HG02870 (cell line): ENCODE results near the gene TSPAN3.
A peak's percentile ranks its signal among the peaks of the same experiment; 100 is the strongest.

ENCODE experiments used
- ATAC-seq: cut with Tn5 transposase; IDR thresholded peaks from one replicate; pipeline ENCODE4 v1.9.1; 2021; ENCODE audit warnings: mild to moderate bottlenecking, moderate library complexity; ENCODE audit not compliant: unreplicated experiment

Gene TSPAN3

DNA sequence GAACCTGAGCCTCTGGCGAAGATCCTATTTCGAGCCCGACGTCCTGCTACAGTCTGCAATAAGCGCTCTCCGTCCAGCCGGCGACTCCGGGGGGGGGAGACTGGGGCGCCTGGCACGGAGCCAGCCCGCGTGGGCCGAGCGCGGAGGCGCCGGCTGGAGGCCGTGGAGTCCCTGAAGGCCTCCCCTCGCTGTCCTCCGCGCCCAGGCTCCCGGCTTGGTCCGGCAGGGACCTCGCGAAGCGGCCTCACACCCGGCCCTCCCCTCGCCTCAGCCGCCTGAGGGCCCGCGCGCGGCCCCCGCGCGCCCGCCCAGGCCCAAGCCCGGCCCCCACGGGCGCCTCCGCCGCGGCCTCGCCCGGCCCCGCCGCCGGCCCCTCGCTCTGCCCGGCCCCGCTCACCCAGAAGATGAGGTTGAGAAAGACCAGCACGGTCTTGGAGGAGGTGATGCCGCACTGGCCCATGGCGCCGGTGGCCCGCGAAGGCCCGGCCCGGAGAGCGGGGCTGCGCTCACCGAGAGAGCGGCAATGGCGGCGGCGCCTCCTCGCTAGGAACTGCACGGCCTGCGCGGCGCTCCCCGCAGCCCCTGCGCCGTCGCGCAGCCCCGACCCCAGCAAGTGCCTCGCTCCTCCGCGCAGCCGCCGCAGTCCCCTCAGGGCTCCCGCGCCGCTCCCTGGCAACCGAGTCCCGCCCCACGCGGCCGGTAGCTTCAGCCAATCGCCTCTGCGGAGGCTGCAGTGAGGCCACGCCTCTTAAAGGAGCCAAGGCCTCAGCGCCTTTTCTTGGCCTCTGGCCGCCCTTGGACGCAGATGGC is at the start of gene TSPAN3:
TSS of gene TSPAN3 (minus strand) at position 615 of the 810 bp plus-strand sequence. CDS start at position 460, 155 bp downstream.
- peak; percentile 86 for ATAC-seq

DNA sequence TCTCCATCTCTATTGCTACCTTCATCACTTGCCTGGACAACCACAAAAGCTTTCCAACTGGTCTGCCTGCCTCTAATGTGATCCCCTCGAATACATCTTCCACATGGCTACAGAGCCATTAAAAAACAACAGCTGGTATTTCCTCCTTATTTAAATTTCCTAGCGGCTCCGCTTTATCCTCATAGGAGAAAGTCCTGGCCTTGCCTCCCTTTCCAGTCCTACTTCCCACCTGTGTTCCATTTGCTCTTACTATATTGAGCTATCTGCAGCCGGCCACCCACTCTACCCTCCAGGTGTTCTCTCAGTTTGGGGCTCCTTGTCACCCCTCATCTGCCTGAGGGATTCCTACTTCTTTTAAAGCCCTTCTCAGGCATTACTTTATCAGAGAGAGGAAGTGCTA is 49.7 kb upstream of the TSPAN3 start:
- ATAC-seq = no peak

DNA sequence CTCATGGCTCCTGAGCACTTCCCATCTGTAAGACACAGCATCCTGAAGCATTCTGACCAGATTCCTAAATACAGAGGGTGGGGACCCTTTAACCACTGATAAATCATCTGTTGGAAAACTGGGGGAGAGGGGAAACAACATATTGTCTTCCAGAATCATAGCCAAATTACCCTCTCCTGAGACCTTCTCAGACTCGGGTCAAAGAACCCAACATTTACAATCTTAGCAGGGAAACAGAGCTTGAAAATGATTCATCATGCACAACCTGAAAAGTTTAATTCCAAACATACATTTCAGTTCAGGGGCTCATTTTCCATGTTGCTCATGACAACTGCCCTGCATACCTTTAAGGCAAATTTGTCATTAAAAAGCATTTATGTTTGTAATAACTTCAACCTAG is 48.5 kb upstream of the TSPAN3 start:
- no peak for ATAC-seq

DNA sequence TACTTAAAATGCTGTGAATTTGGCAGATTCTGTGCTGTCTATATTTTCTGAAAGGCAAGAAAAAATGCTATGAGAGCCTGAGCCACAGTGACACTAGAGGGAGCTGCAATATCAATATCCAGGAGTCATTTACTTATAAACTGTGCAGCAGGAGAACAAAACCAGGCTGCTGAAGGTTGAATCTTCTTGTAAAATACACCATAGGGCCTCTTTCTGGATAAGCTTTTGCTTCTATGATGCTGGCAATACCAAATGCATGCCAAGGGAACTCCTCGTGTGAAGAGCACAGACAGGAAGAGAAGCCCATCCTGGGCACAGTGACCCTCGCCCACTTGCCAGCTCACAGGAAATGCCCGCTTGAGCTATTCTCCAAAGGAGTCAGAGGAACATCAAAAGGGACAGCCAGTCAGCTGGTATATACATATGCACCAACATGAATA is 48.0 kb upstream of the TSPAN3 start:
- no peak for ATAC-seq

DNA sequence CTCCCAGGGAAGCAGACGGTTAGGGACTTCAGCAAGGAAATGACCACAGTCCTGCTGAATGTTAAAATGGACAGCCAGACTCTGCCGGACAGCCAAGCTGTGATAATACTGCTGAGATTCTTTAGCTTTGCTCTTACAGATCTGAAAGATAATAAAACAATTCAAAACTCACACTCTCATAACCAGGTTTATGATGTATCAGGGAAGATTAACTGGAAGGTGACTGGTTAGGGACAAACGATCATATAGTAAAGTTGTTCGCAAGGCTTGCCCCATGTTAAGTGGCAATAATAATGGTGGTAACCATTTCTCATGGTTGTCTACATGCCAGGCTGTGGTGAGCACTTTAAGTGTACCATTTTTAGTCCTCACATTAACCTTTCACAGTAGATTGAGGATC is 44.3 kb upstream of the TSPAN3 start:
- no peak for ATAC-seq

DNA sequence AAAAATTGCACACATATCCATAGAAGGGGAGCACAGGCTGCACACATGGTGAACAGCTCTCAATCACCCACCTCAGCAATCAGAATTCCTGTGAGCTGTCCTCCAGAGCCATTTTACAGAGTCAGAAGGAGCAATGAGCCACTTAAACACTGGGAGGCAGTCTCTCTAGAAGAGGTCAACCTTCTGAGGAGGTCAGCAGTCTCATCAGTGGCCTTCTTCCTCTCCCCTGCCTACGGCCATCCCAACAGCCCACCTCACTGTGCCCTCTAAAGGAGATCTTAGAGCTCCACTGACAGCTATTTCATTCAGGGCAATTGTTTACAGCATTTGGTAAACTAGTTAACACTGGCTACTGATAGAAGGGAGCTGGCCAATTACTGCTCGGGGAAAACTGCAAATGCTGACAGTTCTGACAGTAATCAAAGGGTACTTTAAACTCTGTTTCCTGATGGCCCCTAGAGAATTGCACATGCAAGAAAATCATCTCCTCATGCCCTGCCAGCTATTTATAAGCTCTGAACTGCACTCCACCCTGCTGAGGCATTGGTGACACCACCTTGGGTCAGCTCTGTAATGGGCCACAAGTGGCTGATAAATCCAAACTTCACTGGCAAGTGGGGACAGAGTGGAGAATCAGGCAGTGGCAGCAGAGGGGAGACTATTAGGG is 42.1 kb upstream of the TSPAN3 start:
- no peak for ATAC-seq

DNA sequence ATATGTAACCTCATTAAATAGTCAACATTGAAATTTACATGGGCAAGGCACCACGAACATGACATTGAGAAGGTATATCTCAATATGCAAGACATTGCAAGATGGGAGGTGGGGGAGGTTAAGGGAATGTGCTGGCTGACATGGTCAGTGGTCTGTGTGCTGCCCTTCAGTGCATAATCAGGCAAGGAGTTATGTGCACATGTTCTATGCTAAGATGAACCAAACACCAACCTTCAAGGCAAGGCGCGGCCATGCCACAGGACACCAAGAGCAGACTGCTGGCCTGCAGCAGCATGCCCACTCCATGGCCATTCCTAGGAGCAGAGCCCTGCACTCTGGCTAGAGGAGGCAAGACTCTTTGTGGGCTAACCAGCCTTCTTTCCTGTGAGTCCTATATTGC is 40.9 kb upstream of the TSPAN3 start:
- ATAC-seq = no peak

DNA sequence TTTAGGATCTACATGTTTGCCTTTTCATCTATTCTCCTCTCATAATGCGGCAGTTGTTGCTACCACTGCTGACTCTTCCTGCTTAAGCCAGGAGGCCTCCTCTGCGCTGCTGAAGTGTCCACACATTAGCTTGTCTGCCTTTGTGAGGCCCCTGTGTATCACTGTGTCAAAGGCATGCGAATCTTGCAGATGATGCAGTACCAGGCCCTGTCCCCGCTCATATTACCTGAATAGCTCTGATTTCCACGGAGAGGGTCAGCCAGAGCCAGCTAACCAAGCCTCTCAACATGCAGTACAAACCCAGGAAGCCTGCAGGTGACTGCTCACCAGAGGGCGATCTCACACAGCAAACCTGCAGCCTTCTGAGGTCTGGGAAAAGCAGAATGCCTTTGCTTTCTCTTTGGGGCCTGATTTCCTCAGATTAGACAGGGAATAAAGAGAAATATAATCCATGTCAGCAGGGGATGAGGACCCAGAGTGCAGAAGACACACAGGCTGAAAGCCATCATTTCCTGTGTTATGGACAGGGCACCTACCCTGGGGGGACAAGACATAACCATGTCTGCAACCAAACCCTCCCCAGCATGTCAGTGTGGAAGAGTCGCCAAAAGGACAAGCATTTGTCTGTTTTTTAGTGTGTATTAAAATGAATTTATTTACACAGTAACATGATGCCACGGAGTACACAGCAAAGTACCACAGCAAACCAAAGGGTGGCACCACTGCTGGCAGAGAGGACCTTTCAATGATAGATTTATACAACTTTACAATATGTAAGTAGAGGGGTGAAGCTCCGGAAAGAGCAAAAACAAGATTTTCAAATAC is 36.8 kb upstream of the TSPAN3 start:
- ATAC-seq = no peak

DNA sequence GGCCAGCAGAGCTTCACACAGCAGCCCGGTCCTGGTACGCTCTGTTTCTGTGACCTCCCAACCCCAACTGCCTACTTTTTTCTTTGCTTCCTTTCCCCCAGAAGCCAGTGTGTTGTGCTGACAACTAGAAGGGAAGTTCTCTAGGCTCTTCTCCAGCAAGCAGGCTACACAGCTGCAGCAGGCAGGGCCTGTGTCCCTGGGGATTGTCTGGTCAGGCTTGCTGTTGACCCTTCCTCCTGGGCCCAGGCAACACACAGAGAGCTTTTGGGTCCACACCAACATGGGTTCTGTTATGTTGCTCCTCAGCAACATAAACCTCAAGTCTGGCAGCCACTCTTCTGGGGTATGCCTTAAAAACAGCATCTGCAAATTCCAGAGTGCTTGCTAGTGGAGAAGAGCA is 36.2 kb upstream of the TSPAN3 start:
- no peak for ATAC-seq

DNA sequence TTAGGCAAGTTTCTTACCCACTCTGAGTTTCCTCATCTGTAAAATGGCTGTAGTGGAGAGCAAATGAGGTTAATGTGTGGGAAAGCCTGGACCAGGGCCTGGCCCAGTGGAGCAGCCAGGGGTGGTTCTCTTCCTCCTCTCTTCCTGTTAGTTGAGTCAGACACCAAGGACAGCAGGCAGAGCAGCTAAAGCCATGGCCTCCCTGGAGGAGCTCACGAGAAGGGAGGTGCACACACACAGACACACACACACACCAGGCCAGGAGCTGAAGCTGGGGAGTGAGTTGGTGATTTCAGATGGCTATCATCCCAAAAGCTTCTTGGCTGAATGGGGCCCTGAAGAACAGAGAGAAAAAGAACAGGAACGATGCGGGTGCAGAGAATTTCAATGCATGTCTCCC is 33.2 kb upstream of the TSPAN3 start:
- no peak for ATAC-seq

DNA sequence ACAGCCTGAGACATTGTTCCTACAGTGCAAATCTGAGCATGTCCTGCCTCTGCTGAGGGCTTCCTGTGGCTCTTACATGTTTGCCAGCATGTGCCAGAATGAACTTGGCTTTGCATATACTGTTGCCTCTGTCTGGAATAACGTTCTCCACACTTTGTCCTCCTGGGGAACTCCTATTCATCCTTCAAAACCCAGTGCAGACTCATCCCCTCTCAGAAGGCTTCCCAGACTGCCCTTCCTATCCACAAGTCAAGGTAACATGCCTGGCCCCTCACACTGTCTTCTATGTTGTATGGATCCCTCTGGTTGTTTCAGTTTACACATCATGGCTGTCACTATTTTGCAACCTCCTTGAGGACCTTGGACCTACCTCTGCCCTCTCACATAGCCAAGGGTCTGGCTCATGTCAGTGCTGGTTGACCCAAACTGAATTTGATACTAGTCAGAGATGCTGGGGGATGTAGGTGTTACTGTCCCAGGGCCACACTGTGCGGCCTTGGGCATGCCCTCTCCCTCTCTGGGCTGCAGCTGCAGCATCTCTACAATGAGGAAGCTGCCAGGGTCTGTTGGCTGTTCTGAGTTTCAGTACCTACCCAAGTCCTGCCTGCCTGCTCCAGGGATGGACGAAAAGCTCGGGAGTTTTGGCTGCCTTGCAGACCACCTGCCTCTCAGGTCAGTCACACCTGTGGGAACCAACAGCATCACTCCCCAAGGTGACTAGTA is 29.0 kb upstream of the TSPAN3 start:
- ATAC-seq = no peak

DNA sequence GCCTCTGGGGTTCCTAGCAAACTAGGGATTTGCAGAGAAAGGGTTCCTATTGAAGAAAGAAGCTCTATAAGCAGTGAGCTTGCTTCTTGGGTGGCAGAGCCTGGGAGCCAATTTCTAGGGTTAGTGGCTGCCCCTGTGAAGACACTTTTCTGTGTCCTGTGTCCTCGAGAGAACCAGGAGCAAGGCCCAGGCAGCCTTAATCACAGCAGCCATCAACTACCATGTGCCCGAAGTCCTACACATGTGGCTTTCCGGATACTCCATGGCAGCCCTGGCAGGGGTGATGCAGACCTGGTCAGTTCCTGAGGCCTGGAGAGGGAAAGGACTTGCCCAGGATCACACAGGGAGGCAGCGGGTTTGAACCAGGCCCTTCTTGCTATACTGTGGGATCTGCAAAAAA is 27.7 kb upstream of the TSPAN3 start:
- no peak for ATAC-seq

DNA sequence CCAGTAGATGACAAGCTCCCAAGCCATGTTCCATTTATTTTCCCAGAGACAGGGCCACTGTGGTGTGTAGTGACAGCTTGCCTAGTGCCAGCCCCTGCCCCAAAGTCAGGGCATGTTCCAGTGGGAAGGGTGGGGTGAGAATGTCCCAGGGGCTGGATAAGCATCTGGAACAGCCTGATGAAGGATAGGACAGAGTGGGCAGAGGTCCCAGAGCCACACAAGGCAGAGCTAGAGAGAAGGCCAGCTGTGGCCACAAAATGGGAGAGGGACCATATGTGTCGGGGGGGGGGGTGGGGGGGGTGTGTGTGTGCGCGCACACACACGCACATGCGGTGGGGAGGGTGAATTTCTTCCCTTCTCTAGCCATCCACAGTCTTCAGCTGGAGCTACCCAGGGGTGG is 27.0 kb upstream of the TSPAN3 start:
- ATAC-seq = no peak

DNA sequence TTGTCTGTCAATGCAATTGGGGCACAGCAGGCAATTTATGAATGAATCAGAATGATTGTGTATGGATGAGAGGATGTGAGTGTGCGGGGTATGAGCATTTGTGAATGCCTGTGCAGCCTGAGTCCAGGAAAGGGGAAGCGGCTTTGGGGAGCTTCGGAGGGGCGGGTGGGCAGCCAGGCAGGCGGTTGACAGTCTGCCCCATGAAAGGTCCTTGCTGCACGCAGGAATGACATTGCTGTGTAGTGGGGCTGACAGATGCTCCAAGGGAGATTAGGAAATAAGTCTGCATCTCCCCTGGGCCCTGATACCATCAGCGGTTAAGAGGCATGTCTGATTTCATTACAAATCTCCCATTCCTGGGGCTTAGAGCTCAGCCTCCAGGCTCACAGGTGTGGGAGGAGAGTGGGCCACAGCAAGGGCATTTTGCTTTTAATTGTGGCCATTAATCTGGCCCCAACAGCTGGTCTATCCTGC is 26.4 kb upstream of the TSPAN3 start:
- ATAC-seq = no peak

DNA sequence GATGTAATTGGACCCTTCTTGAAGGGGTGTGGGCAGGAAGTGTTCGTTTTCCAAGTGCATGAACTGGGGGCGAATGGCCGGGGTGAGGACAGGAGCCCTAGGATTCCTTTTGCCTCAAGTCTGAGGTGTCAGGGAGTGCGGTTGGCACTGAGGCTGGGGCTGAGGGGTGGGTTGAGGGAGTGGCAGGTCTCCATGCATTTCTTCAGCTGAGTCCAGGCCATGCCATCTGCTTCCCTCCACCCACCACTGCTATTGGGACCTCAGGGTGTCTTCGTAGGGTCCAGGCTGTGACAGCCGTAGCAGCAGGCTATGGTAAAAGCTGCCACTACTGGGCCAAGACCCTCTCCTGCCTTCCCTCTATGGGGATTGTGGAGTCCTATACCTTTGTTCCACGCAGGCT is 25.6 kb upstream of the TSPAN3 start:
- no peak for ATAC-seq

DNA sequence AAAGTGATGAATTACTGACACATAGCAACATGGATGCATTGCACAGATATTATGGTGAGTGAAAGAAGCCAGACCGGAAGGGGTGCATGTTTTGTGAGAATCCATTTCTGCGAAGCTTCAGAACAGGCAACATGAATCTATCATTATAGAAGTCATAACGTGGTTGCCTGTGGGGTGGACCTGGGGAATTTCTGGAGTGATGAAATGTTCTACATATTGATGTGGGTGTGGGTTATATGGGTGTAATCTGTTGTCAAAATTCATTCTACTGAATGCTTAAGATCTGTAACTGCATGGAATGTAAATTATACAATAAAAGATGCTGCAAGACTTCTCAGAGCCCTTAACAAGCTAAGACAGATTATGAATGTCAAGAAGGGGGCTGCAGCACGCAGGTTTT is 25.2 kb upstream of the TSPAN3 start:
- ATAC-seq = no peak

DNA sequence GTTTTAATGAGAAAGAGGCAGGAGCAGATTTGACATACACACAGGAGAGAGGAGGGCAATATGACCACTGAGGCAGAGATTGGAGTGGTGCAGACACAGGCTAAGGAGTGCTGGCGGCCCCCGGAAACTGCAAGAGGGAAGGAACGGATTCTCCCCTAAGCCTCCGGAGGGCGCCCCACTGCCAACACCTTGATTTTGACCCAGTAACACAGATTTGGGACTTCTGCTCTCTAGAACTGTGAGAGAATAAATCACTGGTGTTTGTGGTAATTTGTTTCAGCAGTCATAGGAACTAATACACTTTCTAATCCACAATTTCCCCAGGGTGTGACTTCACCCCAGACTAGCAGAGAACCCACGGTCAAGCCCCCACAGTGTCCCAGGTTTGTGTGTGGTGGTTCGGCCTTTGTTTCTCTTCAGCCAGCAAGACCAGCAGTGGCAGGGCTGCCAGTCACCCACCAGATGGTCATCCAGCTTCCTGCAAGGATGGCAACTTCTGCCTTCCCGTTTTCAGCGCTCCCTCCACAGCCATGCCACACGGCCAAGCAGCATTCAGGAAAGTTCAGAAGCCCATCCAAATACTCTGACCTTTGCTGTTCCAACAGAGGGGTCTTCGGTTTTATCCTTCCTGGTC is 23.6 kb upstream of the TSPAN3 start:
- ATAC-seq = no peak

DNA sequence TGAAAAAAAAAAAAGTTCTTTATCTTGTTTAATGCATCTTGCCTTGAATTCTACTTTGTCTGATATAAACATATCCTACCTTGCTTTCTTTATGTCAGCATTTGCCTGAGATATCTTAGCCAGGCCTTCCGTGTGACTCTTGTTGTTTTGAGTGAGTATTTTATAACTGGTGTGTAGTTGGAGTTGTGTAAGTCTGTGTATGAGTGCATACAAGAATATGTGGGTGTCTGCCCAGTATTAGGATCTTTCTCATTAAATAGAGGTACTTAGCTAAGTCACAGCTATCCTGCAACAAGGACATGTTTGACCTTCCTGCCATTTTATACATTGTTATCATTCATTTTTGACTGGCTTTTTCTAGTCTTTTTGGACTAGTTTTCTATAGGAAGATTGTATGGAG is 22.5 kb upstream of the TSPAN3 start:
- ATAC-seq = no peak

DNA sequence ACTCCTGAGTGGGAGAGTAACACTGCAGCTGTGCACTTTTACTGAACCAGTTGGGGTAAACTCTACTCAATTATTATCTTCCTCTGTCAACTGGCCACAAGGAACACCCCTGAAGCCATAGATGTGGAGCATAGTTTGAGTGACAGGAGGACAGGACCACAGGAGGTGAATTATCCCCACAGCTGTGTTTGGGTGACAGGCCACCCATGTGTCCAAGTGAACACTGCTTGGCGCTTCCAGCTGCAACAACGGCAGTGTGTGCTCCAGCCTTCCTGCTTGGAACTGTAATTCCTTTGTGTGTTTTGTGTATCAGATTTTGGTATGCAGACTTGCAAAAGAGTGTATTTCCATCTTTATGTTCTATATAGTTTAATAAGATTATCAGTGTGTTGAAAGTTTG is 20.2 kb upstream of the TSPAN3 start:
- ATAC-seq = no peak

DNA sequence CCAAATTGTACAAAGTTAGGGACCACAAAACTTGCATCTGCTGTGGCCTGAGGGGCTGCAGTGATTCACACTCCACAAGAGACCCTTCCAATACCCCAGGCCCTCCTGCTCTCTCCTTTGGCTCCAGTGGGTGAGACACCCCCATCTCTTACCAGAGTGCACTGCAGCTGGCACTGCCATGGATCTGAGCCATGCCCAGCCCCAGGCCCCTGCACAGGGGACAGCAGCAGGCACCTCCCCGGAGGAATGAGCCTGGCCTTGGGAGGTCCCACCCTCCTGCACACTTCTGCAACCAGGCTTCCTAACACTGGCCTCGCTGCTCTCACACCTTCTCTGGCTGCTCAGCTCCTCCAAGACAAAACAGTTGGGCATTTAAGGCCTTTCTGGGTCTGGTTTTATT is 16.3 kb upstream of the TSPAN3 start:
- ATAC-seq = no peak
